ENCODE data around the gene EMID1. TPM values are rescaled to one million over a fixed set of nuclear protein-coding genes. Genes with fewer than 3 reads are reported as not detected.

The EMID1 gene
- total RNA-seq, 1 experiment from 2014 or later = 6.1 TPM

DNA sequence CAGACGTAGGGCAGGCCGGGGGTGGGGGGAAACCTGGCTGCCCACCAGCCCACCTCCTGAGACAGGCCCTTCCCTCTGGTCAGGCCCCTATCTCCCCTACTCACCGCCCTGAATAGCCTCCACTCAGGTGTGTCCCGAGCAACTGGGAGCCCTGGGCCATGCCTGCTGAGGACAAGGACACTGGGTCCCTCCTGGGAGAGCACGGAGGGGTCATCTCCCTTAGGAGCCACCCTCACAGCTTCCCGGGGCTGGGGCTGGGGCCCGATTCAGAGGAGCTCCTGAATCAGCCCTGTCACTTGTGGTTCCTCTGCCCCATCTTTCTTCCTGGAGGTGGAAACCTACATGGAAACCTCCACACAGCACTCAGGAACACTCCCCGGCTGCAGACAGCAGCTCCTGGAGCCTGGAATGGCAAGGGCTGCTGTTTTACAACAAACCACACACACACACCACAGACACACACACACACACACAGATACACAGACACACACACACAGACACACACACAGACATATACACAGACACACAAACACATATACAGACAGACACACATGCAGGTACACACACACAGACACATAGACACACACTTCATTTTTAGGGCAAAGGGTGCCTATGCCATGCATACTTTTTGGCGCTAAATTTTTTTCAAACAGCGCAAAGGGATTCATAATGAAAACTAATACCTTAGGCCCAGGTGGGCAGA lies 9.6 kb upstream of the EMID1 start:
- TF ChIP-seq, protein P1, sequence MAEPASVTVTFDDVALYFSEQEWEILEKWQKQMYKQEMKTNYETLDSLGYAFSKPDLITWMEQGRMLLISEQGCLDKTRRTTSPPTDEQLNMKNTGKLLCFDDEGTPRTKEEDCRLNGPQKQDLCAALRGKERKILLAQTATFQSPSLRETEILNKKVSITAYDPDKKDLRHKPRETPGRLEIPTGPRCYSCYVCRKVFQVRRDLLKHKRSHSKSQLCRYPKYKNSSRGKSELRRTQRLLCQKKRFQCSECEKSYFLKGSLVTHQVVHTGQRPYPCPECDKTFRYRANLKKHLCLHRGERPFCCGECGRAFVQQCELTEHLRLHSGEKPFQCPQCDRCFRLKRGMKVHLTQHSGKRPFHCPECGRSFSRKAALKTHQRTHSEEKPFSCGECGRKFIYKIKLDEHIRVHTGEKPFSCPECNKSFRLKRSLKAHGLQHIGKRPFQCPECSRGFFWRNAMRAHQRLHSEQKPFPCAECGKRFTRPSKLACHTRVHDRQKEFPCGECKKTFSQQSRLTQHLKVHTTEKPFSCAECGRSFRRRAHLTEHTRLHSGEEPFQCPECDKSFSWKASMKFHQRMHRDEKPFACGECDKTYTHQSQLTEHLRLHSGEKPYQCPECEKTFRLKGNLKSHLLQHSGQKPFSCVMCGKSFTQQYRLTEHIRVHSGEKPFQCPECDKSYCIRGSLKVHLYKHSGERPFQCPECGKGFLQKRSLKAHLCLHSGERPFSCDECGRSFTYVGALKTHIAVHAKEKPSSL (CRISPR knock-in tag; conservative IDR thresholded peaks at IDR 0.05) = no peak
- TF ChIP-seq, protein P2, sequence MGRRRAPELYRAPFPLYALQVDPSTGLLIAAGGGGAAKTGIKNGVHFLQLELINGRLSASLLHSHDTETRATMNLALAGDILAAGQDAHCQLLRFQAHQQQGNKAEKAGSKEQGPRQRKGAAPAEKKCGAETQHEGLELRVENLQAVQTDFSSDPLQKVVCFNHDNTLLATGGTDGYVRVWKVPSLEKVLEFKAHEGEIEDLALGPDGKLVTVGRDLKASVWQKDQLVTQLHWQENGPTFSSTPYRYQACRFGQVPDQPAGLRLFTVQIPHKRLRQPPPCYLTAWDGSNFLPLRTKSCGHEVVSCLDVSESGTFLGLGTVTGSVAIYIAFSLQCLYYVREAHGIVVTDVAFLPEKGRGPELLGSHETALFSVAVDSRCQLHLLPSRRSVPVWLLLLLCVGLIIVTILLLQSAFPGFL (CRISPR knock-in tag; IDR thresholded peaks at IDR 0.05; ENCODE audit: borderline replicate concordance) = no peak
- TF ChIP-seq, protein P3, sequence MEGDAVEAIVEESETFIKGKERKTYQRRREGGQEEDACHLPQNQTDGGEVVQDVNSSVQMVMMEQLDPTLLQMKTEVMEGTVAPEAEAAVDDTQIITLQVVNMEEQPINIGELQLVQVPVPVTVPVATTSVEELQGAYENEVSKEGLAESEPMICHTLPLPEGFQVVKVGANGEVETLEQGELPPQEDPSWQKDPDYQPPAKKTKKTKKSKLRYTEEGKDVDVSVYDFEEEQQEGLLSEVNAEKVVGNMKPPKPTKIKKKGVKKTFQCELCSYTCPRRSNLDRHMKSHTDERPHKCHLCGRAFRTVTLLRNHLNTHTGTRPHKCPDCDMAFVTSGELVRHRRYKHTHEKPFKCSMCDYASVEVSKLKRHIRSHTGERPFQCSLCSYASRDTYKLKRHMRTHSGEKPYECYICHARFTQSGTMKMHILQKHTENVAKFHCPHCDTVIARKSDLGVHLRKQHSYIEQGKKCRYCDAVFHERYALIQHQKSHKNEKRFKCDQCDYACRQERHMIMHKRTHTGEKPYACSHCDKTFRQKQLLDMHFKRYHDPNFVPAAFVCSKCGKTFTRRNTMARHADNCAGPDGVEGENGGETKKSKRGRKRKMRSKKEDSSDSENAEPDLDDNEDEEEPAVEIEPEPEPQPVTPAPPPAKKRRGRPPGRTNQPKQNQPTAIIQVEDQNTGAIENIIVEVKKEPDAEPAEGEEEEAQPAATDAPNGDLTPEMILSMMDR (IDR thresholded peaks at IDR 0.05) = no peak
- TF ChIP-seq ETV6 (CRISPR knock-in tag; IDR thresholded peaks at IDR 0.05) (no peak), SMAD4 (CRISPR knock-in tag; IDR thresholded peaks at IDR 0.05) (no peak), TCF7 (CRISPR knock-in tag; IDR thresholded peaks at IDR 0.05; ENCODE audit: low read depth) (no peak), JAZF1 (CRISPR knock-in tag; IDR thresholded peaks at IDR 0.05) (no peak)
- TF ChIP-seq, protein P4, sequence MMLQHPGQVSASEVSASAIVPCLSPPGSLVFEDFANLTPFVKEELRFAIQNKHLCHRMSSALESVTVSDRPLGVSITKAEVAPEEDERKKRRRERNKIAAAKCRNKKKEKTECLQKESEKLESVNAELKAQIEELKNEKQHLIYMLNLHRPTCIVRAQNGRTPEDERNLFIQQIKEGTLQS (CRISPR knock-in tag; conservative IDR thresholded peaks at IDR 0.05) = no peak
- TF ChIP-seq, protein P5, sequence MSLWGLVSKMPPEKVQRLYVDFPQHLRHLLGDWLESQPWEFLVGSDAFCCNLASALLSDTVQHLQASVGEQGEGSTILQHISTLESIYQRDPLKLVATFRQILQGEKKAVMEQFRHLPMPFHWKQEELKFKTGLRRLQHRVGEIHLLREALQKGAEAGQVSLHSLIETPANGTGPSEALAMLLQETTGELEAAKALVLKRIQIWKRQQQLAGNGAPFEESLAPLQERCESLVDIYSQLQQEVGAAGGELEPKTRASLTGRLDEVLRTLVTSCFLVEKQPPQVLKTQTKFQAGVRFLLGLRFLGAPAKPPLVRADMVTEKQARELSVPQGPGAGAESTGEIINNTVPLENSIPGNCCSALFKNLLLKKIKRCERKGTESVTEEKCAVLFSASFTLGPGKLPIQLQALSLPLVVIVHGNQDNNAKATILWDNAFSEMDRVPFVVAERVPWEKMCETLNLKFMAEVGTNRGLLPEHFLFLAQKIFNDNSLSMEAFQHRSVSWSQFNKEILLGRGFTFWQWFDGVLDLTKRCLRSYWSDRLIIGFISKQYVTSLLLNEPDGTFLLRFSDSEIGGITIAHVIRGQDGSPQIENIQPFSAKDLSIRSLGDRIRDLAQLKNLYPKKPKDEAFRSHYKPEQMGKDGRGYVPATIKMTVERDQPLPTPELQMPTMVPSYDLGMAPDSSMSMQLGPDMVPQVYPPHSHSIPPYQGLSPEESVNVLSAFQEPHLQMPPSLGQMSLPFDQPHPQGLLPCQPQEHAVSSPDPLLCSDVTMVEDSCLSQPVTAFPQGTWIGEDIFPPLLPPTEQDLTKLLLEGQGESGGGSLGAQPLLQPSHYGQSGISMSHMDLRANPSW (CRISPR knock-in tag; conservative IDR thresholded peaks at IDR 0.05; ENCODE audit: low read depth) = no peak
- TF ChIP-seq, protein P6, sequence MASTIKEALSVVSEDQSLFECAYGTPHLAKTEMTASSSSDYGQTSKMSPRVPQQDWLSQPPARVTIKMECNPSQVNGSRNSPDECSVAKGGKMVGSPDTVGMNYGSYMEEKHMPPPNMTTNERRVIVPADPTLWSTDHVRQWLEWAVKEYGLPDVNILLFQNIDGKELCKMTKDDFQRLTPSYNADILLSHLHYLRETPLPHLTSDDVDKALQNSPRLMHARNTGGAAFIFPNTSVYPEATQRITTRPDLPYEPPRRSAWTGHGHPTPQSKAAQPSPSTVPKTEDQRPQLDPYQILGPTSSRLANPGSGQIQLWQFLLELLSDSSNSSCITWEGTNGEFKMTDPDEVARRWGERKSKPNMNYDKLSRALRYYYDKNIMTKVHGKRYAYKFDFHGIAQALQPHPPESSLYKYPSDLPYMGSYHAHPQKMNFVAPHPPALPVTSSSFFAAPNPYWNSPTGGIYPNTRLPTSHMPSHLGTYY (CRISPR knock-in tag; IDR thresholded peaks at IDR 0.05) = no peak
- TF ChIP-seq, protein P7, sequence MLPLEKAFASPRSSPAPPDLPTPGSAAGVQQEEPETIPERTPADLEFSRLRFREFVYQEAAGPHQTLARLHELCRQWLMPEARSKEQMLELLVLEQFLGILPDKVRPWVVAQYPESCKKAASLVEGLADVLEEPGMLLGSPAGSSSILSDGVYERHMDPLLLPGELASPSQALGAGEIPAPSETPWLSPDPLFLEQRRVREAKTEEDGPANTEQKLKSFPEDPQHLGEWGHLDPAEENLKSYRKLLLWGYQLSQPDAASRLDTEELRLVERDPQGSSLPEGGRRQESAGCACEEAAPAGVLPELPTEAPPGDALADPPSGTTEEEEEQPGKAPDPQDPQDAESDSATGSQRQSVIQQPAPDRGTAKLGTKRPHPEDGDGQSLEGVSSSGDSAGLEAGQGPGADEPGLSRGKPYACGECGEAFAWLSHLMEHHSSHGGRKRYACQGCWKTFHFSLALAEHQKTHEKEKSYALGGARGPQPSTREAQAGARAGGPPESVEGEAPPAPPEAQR (CRISPR knock-in tag; IDR thresholded peaks at IDR 0.05) = no peak
- TF ChIP-seq, protein P8, sequence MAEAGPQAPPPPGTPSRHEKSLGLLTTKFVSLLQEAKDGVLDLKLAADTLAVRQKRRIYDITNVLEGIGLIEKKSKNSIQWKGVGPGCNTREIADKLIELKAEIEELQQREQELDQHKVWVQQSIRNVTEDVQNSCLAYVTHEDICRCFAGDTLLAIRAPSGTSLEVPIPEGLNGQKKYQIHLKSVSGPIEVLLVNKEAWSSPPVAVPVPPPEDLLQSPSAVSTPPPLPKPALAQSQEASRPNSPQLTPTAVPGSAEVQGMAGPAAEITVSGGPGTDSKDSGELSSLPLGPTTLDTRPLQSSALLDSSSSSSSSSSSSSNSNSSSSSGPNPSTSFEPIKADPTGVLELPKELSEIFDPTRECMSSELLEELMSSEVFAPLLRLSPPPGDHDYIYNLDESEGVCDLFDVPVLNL (CRISPR knock-in tag; IDR thresholded peaks at IDR 0.05; ENCODE audit: borderline replicate concordance, low read depth) = no peak
- TF ChIP-seq, protein P9, sequence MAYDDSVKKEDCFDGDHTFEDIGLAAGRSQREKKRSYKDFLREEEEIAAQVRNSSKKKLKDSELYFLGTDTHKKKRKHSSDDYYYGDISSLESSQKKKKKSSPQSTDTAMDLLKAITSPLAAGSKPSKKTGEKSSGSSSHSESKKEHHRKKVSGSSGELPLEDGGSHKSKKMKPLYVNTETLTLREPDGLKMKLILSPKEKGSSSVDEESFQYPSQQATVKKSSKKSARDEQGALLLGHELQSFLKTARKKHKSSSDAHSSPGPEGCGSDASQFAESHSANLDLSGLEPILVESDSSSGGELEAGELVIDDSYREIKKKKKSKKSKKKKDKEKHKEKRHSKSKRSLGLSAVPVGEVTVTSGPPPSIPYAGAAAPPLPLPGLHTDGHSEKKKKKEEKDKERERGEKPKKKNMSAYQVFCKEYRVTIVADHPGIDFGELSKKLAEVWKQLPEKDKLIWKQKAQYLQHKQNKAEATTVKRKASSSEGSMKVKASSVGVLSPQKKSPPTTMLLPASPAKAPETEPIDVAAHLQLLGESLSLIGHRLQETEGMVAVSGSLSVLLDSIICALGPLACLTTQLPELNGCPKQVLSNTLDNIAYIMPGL (CRISPR knock-in tag; IDR thresholded peaks at IDR 0.05) = no peak
- POLR2A ChIA-PET = interaction anchor here (0.6 kb wide), 1 partner anchor 51 kb away, joined by 4 read pairs; no protein-coding TSS in a partner anchor
- ATAC-seq = no peak
- CTCF ChIA-PET = interaction anchor here (0.6 to 0.9 kb wide), 2 partner anchors 50 to 763 kb away, joined by 3 read pairs; no protein-coding TSS in a partner anchor
- DNase-seq (ENCODE audit: low spot score) = no peak
- H3K36me3 Mint-ChIP-seq = peaks cover 2% of the 10 kb centered on the region; the same call in 1 of the 2 replicates
- H3K4me3 Mint-ChIP-seq = no peak overlapping the region
- no peaks in the 10 kb centered on the region for H3K27me3 Mint-ChIP-seq (ENCODE audit: low read depth)
- H3K4me1 Mint-ChIP-seq = no peaks in the 10 kb centered on the region
- peaks cover 13% of the 10 kb centered on the region for H3K9me3 Mint-ChIP-seq
- H3K27ac Mint-ChIP-seq = no peak overlapping the region

All from WTC11 (cell line).